RKO (cell line): Measurements from ENCODE around the gene HLA-DMB.
A peak's percentile ranks its signal among the peaks of the same experiment; 100 is the strongest.

Experiments
- DNase-seq: peaks from one replicate; pipeline ENCODE4 v3.0.0-alpha.2; 2016; ENCODE audit warnings: low spot score

Gene HLA-DMB

GRCh38 chr6:32940656-32941213, at the start of gene HLA-DMB:
HLA-DMB (minus strand) TSS chr6:32941028; CDS start chr6:32940807, 221 bp downstream.
- DNase-seq = peak; percentile 67

GRCh38 chr6:32989368-32989767, 48.5 kb upstream of the HLA-DMB start:
- DNase-seq = no peak

GRCh38 chr6:32984622-32985389, 44.0 kb upstream of the HLA-DMB start:
- peak; percentile 90 for DNase-seq

- no peak for DNase-seq
Observed at GRCh38 chr6:32983964-32984621, 43.3 kb upstream of the HLA-DMB start.

GRCh38 chr6:32983493-32983848, 42.6 kb upstream of the HLA-DMB start:
- DNase-seq = no peak

- DNase-seq = no peak
Observed at GRCh38 chr6:32982702-32983492, 42.1 kb upstream of the HLA-DMB start.

- DNase-seq = peak; percentile 22
Observed at GRCh38 chr6:32982084-32982701, 41.4 kb upstream of the HLA-DMB start.

- DNase-seq = no peak
Observed at GRCh38 chr6:32980488-32981038, 39.7 kb upstream of the HLA-DMB start.

- no peak for DNase-seq
Observed at GRCh38 chr6:32979720-32980487, 39.1 kb upstream of the HLA-DMB start.

GRCh38 chr6:32977953-32978324, 37.1 kb upstream of the HLA-DMB start:
- DNase-seq = no peak

GRCh38 chr6:32977272-32977952, 36.6 kb upstream of the HLA-DMB start:
- no peak for DNase-seq

- DNase-seq = no peak
Observed at GRCh38 chr6:32976334-32977069, 35.7 kb upstream of the HLA-DMB start.

- no peak for DNase-seq
Observed at GRCh38 chr6:32975886-32976285, 35.1 kb upstream of the HLA-DMB start.

GRCh38 chr6:32974541-32975308, 33.9 kb upstream of the HLA-DMB start:
- no peak for DNase-seq

GRCh38 chr6:32974016-32974333, 33.1 kb upstream of the HLA-DMB start:
- peak; percentile 73 for DNase-seq

GRCh38 chr6:32973144-32974015, 32.6 kb upstream of the HLA-DMB start:
- no peak for DNase-seq

GRCh38 chr6:32972353-32973143, 31.7 kb upstream of the HLA-DMB start:
- no peak for DNase-seq
